NCI-H1048 (cell line): ENCODE data around the gene TFAP2A.

Experiments
- DNase-seq: peaks from one replicate; lab custom pipeline; 2025; lab: John Stamatoyannopoulos, UW

The TFAP2A gene

GRCh38 chr6:10414756-10415616 is at the start of gene TFAP2A:
TSS of gene TFAP2A (minus strand) at chr6:10415074. CDS start at chr6:10414991, 83 bp downstream.
- no peak for DNase-seq

- DNase-seq = no peak
These were observed 48.9 kb upstream of the TFAP2A start for GRCh38 chr6:10463491-10464481.

DNA sequence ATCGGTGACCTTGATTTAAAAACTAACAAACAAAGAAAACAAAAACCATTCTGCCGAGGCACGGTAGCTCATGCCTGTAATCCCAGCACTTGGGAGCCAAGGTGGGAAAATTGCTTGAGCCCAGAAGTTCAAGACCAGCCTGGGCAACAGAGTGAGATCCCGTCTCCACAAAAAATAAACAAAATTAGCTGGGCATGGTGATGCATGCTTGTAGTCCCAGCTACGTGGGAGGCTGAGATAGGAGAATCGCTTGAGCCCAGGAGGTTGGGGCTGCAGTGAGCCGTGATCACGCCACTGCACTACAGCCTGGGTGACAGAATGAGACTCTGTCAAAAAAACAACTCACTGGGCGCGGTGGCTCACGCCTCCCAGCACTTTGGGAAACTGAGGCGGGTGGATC is 48.2 kb upstream of the TFAP2A start:
- DNase-seq = no peak

DNA sequence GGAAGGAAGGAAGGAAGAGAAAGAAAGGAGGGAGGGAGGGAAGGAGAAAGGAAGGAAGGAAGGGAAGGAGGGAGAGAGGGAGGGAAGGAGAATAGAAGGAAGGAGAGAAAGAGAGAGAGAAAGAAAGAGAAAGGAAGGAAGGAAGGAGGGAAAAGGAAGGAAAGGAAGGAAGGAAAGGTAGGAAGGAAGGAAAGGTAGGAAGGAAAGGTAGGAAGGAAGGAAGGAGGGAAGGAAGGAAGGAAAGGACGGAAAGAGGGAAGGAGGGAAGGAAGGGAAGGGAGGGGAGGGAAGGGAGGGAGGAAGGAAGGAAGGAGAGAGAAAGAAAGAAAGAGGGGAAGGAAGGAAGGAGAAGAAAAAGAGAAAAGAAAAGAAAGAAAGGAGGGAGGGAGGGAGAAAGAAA is 47.0 kb upstream of the TFAP2A start:
- no peak for DNase-seq

DNA sequence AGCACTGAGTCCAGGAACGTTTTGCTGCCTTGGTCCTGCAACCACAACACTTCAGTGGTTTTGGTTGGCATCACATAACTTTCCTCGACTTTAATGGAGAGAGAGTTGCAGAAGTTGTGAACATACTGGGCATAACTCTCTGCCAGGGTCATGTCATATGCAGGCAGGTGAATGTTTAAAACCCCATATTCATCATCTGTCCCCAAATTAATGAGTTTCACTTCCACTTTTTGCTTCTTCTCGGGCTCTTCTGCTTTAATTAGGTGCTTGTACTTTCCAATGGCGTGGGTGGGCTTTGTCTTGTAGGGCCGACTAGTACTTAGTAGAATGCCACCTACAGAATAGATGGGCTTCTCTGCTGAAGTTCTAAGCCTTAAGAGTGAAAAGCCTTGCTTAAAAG is 45.2 kb upstream of the TFAP2A start:
- no peak for DNase-seq

DNA sequence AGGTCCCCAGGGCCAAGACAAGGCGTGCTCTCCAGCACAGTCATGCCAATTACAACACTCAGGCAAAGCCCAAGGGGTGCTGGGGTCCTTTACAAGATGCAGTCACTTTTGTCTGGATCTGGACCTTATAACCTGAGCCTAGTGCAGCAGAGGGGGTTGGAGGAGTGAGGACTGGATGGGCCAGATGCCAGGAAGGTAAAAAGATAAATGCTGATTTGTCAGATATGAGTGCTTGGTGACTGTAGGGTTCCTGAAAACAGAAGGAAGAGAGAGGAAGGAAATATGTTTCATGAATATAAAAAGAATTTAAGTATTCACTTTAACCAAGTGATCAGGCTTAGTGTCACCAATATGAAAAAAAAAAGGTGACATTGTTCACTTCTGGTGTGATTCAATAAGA is 43.4 kb upstream of the TFAP2A start:
- no peak for DNase-seq

DNA sequence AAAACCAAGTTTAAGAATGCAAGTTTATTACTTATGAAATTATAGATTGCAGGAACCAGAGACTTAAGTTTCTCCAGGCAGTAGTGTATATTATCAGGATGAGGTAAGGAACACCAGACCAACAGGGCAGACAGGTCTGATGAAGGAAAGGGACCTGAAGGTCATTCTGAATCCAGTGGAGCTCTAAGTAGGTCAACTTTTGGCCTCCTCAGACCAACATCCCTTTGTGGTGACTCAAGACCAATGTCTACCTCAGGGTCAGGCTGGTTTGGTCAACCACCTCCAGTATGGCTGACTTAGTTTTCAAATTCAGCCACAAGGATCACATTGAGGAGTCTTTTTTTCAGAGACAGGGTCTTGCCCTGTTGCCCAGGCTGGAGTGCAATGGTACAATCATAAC is 38.7 kb upstream of the TFAP2A start:
- DNase-seq = no peak

DNA sequence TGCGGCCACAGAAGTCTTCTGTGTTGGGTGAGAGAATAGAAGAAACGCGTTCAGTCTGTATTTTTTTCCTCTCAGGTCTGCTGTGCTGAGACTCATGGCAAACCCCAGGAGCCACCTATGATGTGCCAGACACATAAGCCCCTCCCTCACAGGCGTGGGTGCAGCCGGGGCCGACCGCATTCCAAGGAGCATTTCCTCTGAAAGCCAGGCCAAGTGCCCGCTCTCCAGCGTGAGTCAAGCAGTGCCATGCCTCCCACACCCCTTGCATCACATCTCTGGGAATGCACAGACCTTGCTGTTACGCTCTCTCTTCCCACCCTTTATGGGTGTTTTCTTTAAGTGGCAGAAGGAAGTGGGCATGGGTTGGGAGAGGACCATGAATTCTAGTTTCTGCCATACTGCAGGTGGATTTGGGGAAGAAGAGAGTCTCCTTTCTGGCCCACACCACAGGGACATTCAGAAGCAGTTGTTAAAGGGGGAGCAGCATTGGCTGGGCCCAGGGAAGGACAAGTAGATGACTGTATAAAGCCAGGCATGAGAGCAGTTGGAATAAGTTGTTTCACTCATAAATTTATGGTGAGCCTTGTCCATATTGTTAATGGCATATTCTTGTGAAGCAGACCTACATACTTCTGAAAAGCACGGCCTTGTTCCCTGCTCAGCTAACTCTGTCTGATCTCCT is 37.1 kb upstream of the TFAP2A start:
- DNase-seq = no peak

DNA sequence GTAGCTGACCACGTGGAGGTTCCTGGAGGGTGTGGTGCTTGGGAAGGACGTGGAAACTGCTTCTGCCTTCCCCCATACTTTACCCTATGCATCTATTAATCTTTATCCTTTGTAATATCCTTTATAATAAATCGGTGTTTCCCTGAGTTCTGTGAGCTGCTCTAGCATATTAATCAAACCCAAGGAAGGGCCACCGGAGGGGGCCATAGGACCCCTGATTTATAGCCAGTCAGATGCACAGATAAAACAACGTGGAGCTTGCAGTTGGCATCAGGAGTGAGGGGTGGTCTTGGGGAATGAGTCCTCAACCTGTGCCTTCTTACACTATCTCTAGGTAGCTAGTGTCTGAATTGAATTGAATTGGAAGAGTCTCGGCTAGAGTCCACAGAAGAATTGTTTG is 36.5 kb upstream of the TFAP2A start:
- no peak for DNase-seq

GRCh38 chr6:10449751-10450150 is 34.9 kb upstream of the TFAP2A start:
- no peak for DNase-seq

DNA sequence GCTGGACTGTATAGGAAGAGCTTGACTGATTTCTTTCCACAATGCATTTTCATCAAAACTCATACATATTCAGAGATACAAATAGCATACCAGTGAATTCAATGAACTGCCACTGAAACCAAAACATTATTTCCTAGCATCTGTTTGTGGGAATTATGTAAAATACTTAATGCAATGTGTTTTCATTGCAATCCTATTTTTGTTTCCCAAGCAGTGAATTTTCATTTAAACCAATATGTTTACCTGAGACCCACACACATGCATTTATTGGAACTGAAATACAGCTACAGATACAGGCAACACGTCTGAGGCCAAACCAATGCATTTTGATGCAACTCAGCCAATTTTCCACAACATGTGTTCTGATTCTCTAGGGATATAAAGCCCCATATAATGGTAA is 33.2 kb upstream of the TFAP2A start:
- DNase-seq = no peak

DNA sequence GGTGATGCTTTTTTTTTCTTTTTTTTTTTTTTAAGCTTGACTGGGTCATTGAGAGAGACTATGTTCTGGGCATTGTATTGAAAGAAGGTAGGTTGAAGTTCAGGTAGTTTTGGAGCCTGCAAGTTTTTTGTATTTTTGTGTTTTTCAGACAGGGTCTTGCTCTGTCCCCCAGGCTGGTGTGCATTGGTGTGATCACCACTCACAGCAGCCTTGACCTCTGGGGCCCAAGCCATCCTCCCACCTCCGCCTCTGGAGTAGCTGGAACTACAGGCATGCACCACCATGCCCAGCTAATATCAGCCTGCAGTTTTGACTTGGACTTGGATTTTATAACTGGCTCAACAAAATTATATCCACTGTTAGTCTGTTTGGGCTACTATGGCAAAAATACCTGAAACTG is 31.7 kb upstream of the TFAP2A start:
- DNase-seq = no peak

GRCh38 chr6:10441655-10442009 is 26.8 kb upstream of the TFAP2A start:
- no peak for DNase-seq

- DNase-seq = no peak
These were observed 26.3 kb upstream of the TFAP2A start for GRCh38 chr6:10441004-10441654.

DNA sequence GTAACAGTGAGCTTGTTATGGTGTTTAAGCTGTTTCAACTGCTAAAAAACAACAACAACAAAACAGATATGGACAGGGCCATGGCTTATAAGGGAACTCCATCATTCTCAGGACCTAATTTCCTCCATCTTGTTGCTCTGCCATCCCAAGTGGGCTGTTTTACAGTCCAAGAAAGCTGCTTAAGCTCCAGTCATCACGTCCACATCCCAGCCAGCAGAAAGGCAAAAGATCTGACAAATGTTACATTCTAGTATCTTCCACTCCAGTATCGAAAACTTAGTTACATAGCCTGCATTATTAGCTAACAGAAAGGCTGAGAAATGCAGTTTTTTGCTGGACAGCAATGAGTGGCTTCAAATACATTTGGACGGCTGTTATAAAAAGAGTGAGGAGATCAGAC is 23.0 kb upstream of the TFAP2A start:
- DNase-seq = no peak

- no peak for DNase-seq
These were observed 19.4 kb upstream of the TFAP2A start for GRCh38 chr6:10434235-10434634.

- no peak for DNase-seq
These were observed 18.4 kb upstream of the TFAP2A start for GRCh38 chr6:10433322-10433721.

GRCh38 chr6:10431423-10432164 is 16.7 kb upstream of the TFAP2A start:
- no peak for DNase-seq

GRCh38 chr6:10429638-10430427 is 15.0 kb upstream of the TFAP2A start:
- DNase-seq = no peak

DNA sequence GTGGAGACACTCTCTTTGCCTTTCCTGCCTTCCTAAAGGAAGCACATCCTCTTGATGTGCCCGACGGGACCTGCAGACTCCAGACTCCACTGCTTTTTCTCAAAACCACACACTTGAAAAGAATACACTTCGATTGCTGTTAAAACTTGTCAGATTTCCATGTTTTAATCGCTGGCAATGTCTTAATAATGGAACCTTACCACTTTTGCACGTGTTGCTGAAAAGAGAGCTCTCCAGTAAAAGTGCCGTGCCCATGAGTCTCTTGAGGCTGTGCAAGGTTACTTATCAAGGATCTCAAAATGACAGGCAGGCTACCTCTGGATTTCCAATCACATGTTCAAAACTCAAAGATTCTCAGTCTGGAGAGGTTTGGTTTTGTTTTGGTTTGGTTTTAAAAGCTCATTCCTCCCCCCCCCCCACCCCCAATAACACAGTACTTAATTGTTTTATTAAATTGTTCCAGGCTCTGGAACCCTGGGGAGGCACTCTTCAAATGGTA is 12.0 kb upstream of the TFAP2A start:
- no peak for DNase-seq
